Measurements from ENCODE around the gene HDAC4. TPM values are rescaled to one million over a fixed set of nuclear protein-coding genes. Genes with fewer than 3 reads are reported as not detected.

Gene HDAC4
- total and polyA plus RNA-seq, 2 of the 8 experiments (the other 6 are each of a cell fraction or from before 2014, with no cell fraction given): 15.4 to 31.5 TPM

DNA sequence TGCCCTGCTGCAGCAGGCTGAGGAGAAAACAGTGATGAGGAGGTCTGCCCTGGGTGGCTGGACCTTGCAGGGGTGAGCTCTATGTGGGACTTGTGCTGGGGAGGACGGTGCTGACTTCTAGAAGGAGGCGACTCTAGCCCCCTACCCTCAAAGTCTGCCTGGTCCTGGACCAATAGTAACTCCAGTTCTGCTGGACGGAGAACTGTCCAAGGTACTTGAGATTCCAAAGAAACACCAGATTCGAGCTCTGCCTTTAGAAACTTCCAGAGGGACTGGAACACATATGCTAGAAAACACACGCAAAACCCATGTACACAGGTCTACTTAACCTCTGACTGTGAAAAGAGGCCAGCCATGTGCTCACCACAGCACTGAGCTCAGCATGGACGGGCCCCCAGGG lies 292.4 kb downstream of the HDAC4 start:
- POLR2A ChIA-PET (ENCODE audit: partially characterized antibody): interaction anchor here (1.2 kb wide), 2 partner anchors 9 to 11 kb away, joined by 3 to 4 read pairs; no protein-coding TSS in a partner anchor
- Histone ChIP-seq H2BK120ac (replicated peaks; ENCODE audit: low read depth, low read length) (no peak overlapping the region), H4K20me1 (replicated peaks in 1 of 2; ENCODE audit: control insufficient read depth in 1 of 2, insufficient read depth in 2 of 2, low read length in 2 of 2) (peaks cover 0 to 7% of the 10 kb centered on the region in 2 experiments), H3K4me1 (replicated peaks in 1 of 4; ENCODE audit: control insufficient read depth in 3 of 4, insufficient read depth in 4 of 4, low read length in 3 of 4) (no peaks in the 10 kb centered on the region), H4K91ac (replicated peaks; ENCODE audit: insufficient read length, low read length) (no peak overlapping the region), H3K23me2 (ENCODE audit: low read depth, low read length) (no peaks in the 10 kb centered on the region), H4K5ac (ENCODE audit: insufficient read length, low read depth, low read length) (no peak overlapping the region), H4K8ac (ENCODE audit: extremely low read depth, insufficient read depth, low read length) (no peak overlapping the region; the same call in 1 of the 2 replicates), H2BK15ac (ENCODE audit: low read length) (no peak overlapping the region), H3K18ac (ENCODE audit: extremely low read depth, low read length) (no peak overlapping the region), H3K56ac (replicated peaks; ENCODE audit: insufficient read length, low read depth, low read length) (no peak overlapping the region), H2BK12ac (ENCODE audit: low read depth, low read length) (no peak overlapping the region), H3K27ac (ENCODE audit: low read depth, low read length) (no peak overlapping the region), H2AFZ (ENCODE audit: low read length) (no peak overlapping the region), H2AK5ac (ENCODE audit: low read depth, low read length) (no peak overlapping the region), H3K14ac (ENCODE audit: insufficient read length) (no peak overlapping the region), H3K23ac (ENCODE audit: insufficient read length) (no peak overlapping the region), H3K79me2 (ENCODE audit: control insufficient read depth in 1 of 2, insufficient read depth in 2 of 2, low read length in 2 of 2) (no peaks in the 10 kb centered on the region), H3K9me3 (ENCODE audit: insufficient read depth in 2 of 2, low read depth in 1 of 2, low read length in 1 of 2) (no peaks in the 10 kb centered on the region), H3K27me3 (replicated peaks in 1 of 4; ENCODE audit: control insufficient read depth in 3 of 4, extremely low read depth in 1 of 4, insufficient read depth in 3 of 4, low read length in 3 of 4) (no peaks in the 10 kb centered on the region), H3K4me3 (ENCODE audit: extremely low read depth in 1 of 4, insufficient read depth in 2 of 4, low read depth in 3 of 4, low read length in 4 of 4) (no peak overlapping the region), H3K36me3 (ENCODE audit: control insufficient read depth in 2 of 4, insufficient read depth in 4 of 4, low read length in 3 of 4) (peaks cover 0 to 8% (median 1%) of the 10 kb centered on the region in 4 experiments; a peak in 6 of 8 replicates), H3K9ac (replicated peaks in 1 of 4; ENCODE audit: extremely low read depth in 1 of 4, low read depth in 3 of 4, low read length in 3 of 4) (no peak overlapping the region), H2BK5ac (ENCODE audit: low read depth, low read length) (no peak overlapping the region), H3K4ac (replicated peaks; ENCODE audit: insufficient read length, low read depth, low read length) (no peak overlapping the region), H3K4me2 (ENCODE audit: insufficient read depth in 1 of 2, low read depth in 2 of 2, low read length in 2 of 2) (no peak overlapping the region), H2BK20ac (ENCODE audit: low read length) (no peak overlapping the region), H3K79me1 (ENCODE audit: low read depth, low read length) (no peaks in the 10 kb centered on the region)
- TF ChIP-seq TCF12 (IDR thresholded peaks at IDR 0.05; ENCODE audit: low read depth, low read length) (no peak), CHD2 (IDR thresholded peaks at IDR 0.05; ENCODE audit: low read length) (no peak), NRF1 (IDR thresholded peaks at IDR 0.05; ENCODE audit: low read depth, low read length) (no peak), POLR2A (IDR thresholded peaks at IDR 0.05; ENCODE audit: control extremely low read depth in 1 of 2, low read depth in 2 of 2, low read length in 2 of 2) (no peak), KDM1A (IDR thresholded peaks at IDR 0.05; ENCODE audit: borderline replicate concordance, low read length) (no peak), GABPA (IDR thresholded peaks at IDR 0.05; ENCODE audit: borderline replicate concordance, insufficient read depth, low read length) (no peak)
- TF ChIP-seq, protein P1, sequence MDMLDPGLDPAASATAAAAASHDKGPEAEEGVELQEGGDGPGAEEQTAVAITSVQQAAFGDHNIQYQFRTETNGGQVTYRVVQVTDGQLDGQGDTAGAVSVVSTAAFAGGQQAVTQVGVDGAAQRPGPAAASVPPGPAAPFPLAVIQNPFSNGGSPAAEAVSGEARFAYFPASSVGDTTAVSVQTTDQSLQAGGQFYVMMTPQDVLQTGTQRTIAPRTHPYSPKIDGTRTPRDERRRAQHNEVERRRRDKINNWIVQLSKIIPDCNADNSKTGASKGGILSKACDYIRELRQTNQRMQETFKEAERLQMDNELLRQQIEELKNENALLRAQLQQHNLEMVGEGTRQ (IDR thresholded peaks at IDR 0.05; ENCODE audit: low read length): no peak
- CTCF ChIA-PET (ENCODE audit: partially characterized antibody): interaction anchor here (1.1 to 1.5 kb wide), 3 partner anchors 8 to 36 kb away, joined by 3 to 4 read pairs (median 4); no protein-coding TSS in a partner anchor
- FAIRE-seq (no peak), DNase-seq (ENCODE audit: low read depth in 1 of 2, low spot score in 2 of 2) (no peak)
- WGBS, 2 experiments (ENCODE audit: extremely low coverage in 1 of 2, insufficient coverage in 1 of 2, insufficient read length in 1 of 2, insufficient replicate concordance in 2 of 2, low coverage in 1 of 2, low lambda C conversion rate in 2 of 2, missing lambda C conversion rate in 1 of 2): 83% methylated on average over 6 of the region's 6 CpGs; no CpG with 5 or more reads in 1 of the 2 experiments

Measured in H1 (cell line).